K562 (cell line): ENCODE measurements around the gene PCAT6. TPM values are rescaled to one million over a fixed set of nuclear protein-coding genes. Genes with fewer than 3 reads are reported as not detected.

ENCODE experiments used
- ATAC-seq: fragments of 200-7000 bp; cut with Tn5 transposase; 3 replicates; pipeline ENCODE4 v1.9.1; 2020; ENCODE audit warnings: moderate library complexity
- BruUV-seq: library from RNA; stranded (reverse); fragments of 400-500 nt; replicated peaks from 2 replicates; lab custom pipeline; 2021; lab: Mats Ljungman, UMichigan
- CTCF ChIA-PET: fragments of 300-600 bp; formaldehyde crosslinking; extraction: SDS; loops from one replicate; lab custom pipeline; 2021; ENCODE audit warnings: low intra/inter-chr PET ratio; lab: Yijun Ruan, JAX
- POLR2A ChIA-PET: fragments of 300-600, 350-650 bp; sonication (Branson Sonifier 250); formaldehyde crosslinking; extraction: SDS; loops from one replicate; lab custom pipeline; 2021; ENCODE audit warnings: antibody characterized with exemption, inconsistent platforms; lab: Yijun Ruan, JAX
- DNase-seq, 4 experiments: peaks; one replicate each; pipeline versions ENCODE4 v3.0.0 to v3.0.0-alpha.2; 2011 to 2018; ENCODE audit warnings: low spot score in 3 of 4, mixed read lengths in 3 of 4; ENCODE audit errors: extremely low read depth in 1 of 4
- FAIRE-seq: peaks from 2 replicates; lab custom pipeline; 2011; peaks lifted over from hg19 to GRCh38; lab: Jason Lieb, UNC
- H2AFZ ChIP-seq: 2 replicates; pipeline ENCODE4 v1.6.0; 2011; ENCODE audit warnings: low read depth, low read length, control low read depth, inconsistent platforms
- H3K27ac ChIP-seq: fragments of 200-600 bp; 3 replicates; pipeline ENCODE4 v1.8.0; 2011; ENCODE audit warnings: low read depth, mild to moderate bottlenecking, control low read depth, inconsistent platforms, low read length, moderate library complexity, mixed read lengths; ENCODE audit errors: extremely low read depth
- H3K27me3 ChIP-seq, 2 experiments: fragments of 300-600 bp in 1 of 2; 2 replicates in 1 of 2; 3 replicates in 1 of 2; pipeline versions ENCODE4 v1.6.0 to v1.8.0; 2011; ENCODE audit warnings: inconsistent platforms in 2 of 2, low read length in 2 of 2, mild to moderate bottlenecking in 1 of 2, mixed read lengths in 1 of 2, moderate library complexity in 1 of 2; ENCODE audit not compliant: control insufficient read depth in 2 of 2, insufficient read depth in 2 of 2
- H3K36me3 ChIP-seq: fragments of 300-600 bp; 3 replicates; pipeline ENCODE4 v1.8.0; 2011; ENCODE audit warnings: mild to moderate bottlenecking, low read length, inconsistent platforms; ENCODE audit not compliant: control insufficient read depth, insufficient read depth
- H3K4me1 ChIP-seq, 2 experiments: fragments of 200-600 bp in 1 of 2; replicated peaks in 1 of 2; 2 replicates in 1 of 2; 3 replicates in 1 of 2; pipeline versions ENCODE4 v1.5.1 to v1.8.0; 2011; ENCODE audit warnings: inconsistent platforms in 2 of 2, low read length in 2 of 2, mild to moderate bottlenecking in 1 of 2, mixed read lengths in 1 of 2, moderate library complexity in 1 of 2; ENCODE audit not compliant: control insufficient read depth in 2 of 2, insufficient read depth in 2 of 2
- H3K4me2 ChIP-seq: 2 replicates; pipeline ENCODE4 v1.6.1; 2011; ENCODE audit warnings: low read length, control low read depth, inconsistent platforms, mixed read lengths; ENCODE audit not compliant: insufficient read depth
- H3K4me3 ChIP-seq: fragments of 200-600 bp; sonication (generic), shearing (Covaris generic); 2 replicates; pipeline ENCODE4 v1.5.1; 2016; ENCODE audit warnings: control low read depth, inconsistent platforms
- H3K79me2 ChIP-seq: fragments of 200-600 bp; 3 replicates; pipeline ENCODE4 v1.8.0; 2011; ENCODE audit warnings: low read length, inconsistent platforms; ENCODE audit not compliant: control insufficient read depth, insufficient read depth
- H3K9ac ChIP-seq, 2 experiments: 2 replicates each; pipeline versions ENCODE4 v1.6.0 to v1.6.1; 2011; ENCODE audit warnings: low read depth in 2 of 2, low read length in 2 of 2, control low read depth in 1 of 2, inconsistent platforms in 1 of 2, mild to moderate bottlenecking in 1 of 2, mixed read lengths in 1 of 2; ENCODE audit not compliant: insufficient read depth in 1 of 2
- H3K9me1 ChIP-seq: one replicate; pipeline ENCODE4 v1.6.0; 2011; ENCODE audit warnings: inconsistent platforms, mild to moderate bottlenecking, low read length, moderate library complexity; ENCODE audit not compliant: control insufficient read depth, insufficient read depth
- H3K9me3 ChIP-seq: replicated peaks from 2 replicates; pipeline ENCODE4 v1.5.1; 2011; ENCODE audit warnings: low read depth, low read length, inconsistent platforms; ENCODE audit not compliant: control insufficient read depth, insufficient read depth
- H4K20me1 ChIP-seq: replicated peaks from 2 replicates; pipeline ENCODE4 v1.6.1; 2011; ENCODE audit warnings: low read length, inconsistent platforms, mixed read lengths; ENCODE audit not compliant: control insufficient read depth, insufficient read depth
- TEAD4 ChIP-seq, 2 experiments: sonication (generic) in 1 of 2; formaldehyde crosslinking in 1 of 2; IDR thresholded peaks; 2 replicates each; pipeline versions ENCODE4 v1.6.1 to v1.8.0; 2012 to 2022; ENCODE audit warnings: borderline replicate concordance in 1 of 2, inconsistent platforms in 1 of 2, low read length in 1 of 2, mild to moderate bottlenecking in 1 of 2, missing genetic modification reagents in 1 of 2
- WGBS: fragments of 100-300 bp; shearing (Covaris generic); methylation state at CpG from one replicate; pipeline ENCODE4 v1.1.6; 2016; ENCODE audit warnings: low coverage, mixed read lengths; ENCODE audit not compliant: insufficient coverage; ENCODE audit errors: missing lambda C conversion rate; 5-methylcytosine and 5-hydroxymethylcytosine counted together
- in situ Hi-C: fragments of 300-500 bp; cut with MboI; formaldehyde crosslinking; loops from 4 replicates; pipeline ENCODE4 v1.15.0; 2018; ENCODE audit warnings: inconsistent platforms, mixed read lengths
- intact Hi-C: fragments of 100-400 bp; cut with micrococcal nuclease; formaldehyde crosslinking; loops from 2 replicates; pipeline ENCODE4 v1.14.2; 2022
- polyA plus RNA-seq, 8 experiments: library from polyadenylated mRNA; depleted of rRNA in 4 of 8; stranded (reverse) in 5 of 8; unstranded in 3 of 8; fragments of >200 nt; fragmentation: Nextera tagmentation in 2 of 8; fragmentation: Illumina TruSeq in 1 of 8; extraction: Ambion mirVana in 2 of 8; extraction: Trizol in 1 of 8; gene quantifications; 2 replicates each; pipeline versions ENCODE4 v1.2.1 to v1.2.3, GENCODE V29; 2011 to 2014; ENCODE audit warnings: inconsistent platforms in 1 of 8, missing spikeins in 1 of 8
- total RNA-seq, 7 experiments: library from RNA; depleted of rRNA in 6 of 7; stranded (reverse); fragments of >200 nt in 6 of 7; fragmentation: Illumina TruSeq in 2 of 7; extraction: Trizol in 2 of 7; gene quantifications; 2 replicates each; pipeline versions ENCODE4 v1.2.1 to v1.2.3, GENCODE V29; 2011 to 2021; ENCODE audit warnings: low replicate concordance in 1 of 7
- TF ChIP-seq, protein P1 (sequence below): fragments of 450-650 bp; IDR thresholded peaks from 2 replicates; pipeline ENCODE4 v1.6.1; 2016; ENCODE audit warnings: mild to moderate bottlenecking, moderate library complexity

The PCAT6 gene
- total and polyA plus RNA-seq, 9 of the 15 experiments (the other 6 are each of a cell fraction or from before 2014, with no cell fraction given): 0.25 to 2.4 (median 0.54) TPM; not detected in 1

DNA sequence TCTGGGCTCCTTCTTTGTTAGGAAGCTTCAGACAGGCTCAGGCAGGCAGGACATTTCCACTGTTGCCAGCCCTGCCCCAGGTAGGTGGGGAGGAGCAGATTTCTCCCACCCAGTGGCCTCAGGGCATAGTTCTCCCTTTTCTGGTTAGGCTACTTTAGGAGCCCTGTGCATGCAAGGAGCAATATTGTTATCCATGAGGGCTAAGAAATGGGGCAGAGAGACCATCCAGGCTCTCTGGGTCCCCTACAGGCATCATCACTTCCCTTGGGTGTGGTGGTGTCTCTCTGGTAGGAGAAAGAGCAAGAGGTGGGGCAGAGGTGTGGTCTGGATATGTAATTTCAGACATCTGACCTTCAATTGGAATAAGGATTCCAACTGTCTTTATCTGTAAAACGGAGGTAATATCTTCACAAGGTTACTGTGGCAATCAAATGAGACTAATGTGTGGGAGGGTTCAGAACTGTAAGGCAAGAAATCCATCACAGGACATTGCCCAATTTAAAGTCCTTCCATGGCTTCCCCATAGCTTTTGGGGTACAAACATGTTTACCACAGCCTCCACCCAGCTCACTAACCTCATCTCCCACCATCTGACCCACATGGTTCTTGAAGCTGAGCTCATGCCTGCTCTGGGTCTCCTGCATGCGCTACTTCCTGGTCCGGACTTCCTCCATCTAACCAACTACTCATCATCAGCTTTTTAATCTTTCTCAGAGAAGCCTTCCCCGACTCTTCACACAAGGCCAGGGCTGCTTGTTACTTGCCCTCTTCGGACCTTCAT, 26.1 kb downstream of the PCAT6 start:
- BruUV-seq: no TSS peak
- in situ Hi-C loops (no loop called here), intact Hi-C loops (no loop called here)
- H3K27me3 ChIP-seq: peaks cover 2 to 5% of the 10 kb centered on the region in 2 experiments; a peak in 1 of 5 replicates
- DNase-seq (no peak), FAIRE-seq (no peak), ATAC-seq (peak; percentile 23; the same call in 2 of the 3 replicates)
- H4K20me1 ChIP-seq: no peaks in the 10 kb centered on the region
- H3K9me1 ChIP-seq: no peaks in the 10 kb centered on the region
- WGBS: 16% methylated on average over 5 of the region's 5 CpGs
- H2AFZ ChIP-seq: peak overlapping the region; percentile 66; the same call in 1 of the 2 replicates
- H3K4me3 ChIP-seq: no peak overlapping the region
- H3K4me1 ChIP-seq: peaks cover 1 to 3% of the 10 kb centered on the region in 2 experiments; a peak in 3 of 5 replicates
- H3K36me3 ChIP-seq: no peaks in the 10 kb centered on the region
- POLR2A ChIA-PET: interaction anchor here (0.8 kb wide), 1 partner anchor 63 kb away, joined by 3 read pairs; no protein-coding TSS in a partner anchor
- CTCF ChIA-PET: no interaction called here
- no peak overlapping the region for H3K4me2 ChIP-seq
- no peaks in the 10 kb centered on the region for H3K9me3 ChIP-seq
- H3K9ac ChIP-seq: no peak overlapping the region; a peak in 1 of 4 replicates
- H3K27ac ChIP-seq: no peak overlapping the region; the same call in 2 of the 3 replicates
- no peaks in the 10 kb centered on the region for H3K79me2 ChIP-seq
- TF ChIP-seq, protein P1, sequence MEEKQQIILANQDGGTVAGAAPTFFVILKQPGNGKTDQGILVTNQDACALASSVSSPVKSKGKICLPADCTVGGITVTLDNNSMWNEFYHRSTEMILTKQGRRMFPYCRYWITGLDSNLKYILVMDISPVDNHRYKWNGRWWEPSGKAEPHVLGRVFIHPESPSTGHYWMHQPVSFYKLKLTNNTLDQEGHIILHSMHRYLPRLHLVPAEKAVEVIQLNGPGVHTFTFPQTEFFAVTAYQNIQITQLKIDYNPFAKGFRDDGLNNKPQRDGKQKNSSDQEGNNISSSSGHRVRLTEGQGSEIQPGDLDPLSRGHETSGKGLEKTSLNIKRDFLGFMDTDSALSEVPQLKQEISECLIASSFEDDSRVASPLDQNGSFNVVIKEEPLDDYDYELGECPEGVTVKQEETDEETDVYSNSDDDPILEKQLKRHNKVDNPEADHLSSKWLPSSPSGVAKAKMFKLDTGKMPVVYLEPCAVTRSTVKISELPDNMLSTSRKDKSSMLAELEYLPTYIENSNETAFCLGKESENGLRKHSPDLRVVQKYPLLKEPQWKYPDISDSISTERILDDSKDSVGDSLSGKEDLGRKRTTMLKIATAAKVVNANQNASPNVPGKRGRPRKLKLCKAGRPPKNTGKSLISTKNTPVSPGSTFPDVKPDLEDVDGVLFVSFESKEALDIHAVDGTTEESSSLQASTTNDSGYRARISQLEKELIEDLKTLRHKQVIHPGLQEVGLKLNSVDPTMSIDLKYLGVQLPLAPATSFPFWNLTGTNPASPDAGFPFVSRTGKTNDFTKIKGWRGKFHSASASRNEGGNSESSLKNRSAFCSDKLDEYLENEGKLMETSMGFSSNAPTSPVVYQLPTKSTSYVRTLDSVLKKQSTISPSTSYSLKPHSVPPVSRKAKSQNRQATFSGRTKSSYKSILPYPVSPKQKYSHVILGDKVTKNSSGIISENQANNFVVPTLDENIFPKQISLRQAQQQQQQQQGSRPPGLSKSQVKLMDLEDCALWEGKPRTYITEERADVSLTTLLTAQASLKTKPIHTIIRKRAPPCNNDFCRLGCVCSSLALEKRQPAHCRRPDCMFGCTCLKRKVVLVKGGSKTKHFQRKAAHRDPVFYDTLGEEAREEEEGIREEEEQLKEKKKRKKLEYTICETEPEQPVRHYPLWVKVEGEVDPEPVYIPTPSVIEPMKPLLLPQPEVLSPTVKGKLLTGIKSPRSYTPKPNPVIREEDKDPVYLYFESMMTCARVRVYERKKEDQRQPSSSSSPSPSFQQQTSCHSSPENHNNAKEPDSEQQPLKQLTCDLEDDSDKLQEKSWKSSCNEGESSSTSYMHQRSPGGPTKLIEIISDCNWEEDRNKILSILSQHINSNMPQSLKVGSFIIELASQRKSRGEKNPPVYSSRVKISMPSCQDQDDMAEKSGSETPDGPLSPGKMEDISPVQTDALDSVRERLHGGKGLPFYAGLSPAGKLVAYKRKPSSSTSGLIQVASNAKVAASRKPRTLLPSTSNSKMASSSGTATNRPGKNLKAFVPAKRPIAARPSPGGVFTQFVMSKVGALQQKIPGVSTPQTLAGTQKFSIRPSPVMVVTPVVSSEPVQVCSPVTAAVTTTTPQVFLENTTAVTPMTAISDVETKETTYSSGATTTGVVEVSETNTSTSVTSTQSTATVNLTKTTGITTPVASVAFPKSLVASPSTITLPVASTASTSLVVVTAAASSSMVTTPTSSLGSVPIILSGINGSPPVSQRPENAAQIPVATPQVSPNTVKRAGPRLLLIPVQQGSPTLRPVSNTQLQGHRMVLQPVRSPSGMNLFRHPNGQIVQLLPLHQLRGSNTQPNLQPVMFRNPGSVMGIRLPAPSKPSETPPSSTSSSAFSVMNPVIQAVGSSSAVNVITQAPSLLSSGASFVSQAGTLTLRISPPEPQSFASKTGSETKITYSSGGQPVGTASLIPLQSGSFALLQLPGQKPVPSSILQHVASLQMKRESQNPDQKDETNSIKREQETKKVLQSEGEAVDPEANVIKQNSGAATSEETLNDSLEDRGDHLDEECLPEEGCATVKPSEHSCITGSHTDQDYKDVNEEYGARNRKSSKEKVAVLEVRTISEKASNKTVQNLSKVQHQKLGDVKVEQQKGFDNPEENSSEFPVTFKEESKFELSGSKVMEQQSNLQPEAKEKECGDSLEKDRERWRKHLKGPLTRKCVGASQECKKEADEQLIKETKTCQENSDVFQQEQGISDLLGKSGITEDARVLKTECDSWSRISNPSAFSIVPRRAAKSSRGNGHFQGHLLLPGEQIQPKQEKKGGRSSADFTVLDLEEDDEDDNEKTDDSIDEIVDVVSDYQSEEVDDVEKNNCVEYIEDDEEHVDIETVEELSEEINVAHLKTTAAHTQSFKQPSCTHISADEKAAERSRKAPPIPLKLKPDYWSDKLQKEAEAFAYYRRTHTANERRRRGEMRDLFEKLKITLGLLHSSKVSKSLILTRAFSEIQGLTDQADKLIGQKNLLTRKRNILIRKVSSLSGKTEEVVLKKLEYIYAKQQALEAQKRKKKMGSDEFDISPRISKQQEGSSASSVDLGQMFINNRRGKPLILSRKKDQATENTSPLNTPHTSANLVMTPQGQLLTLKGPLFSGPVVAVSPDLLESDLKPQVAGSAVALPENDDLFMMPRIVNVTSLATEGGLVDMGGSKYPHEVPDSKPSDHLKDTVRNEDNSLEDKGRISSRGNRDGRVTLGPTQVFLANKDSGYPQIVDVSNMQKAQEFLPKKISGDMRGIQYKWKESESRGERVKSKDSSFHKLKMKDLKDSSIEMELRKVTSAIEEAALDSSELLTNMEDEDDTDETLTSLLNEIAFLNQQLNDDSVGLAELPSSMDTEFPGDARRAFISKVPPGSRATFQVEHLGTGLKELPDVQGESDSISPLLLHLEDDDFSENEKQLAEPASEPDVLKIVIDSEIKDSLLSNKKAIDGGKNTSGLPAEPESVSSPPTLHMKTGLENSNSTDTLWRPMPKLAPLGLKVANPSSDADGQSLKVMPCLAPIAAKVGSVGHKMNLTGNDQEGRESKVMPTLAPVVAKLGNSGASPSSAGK: peak; percentile 43; the same call in 1 of the 2 replicates
- TF ChIP-seq TEAD4 (IDR thresholded peaks at IDR 0.05; ENCODE audit: low read length) (no peak), TEAD4 (CRISPR knock-in tag; IDR thresholded peaks at IDR 0.05; ENCODE audit: borderline replicate concordance) (no peak)
